Diencephalon (tissue), 1 donor: ENCODE measurements around the gene TTLL5. TPM values are rescaled to one million over a fixed set of nuclear protein-coding genes. Genes with fewer than 3 reads are reported as not detected.

Experiments used
- total RNA-seq: library from RNA; depleted of rRNA; stranded (reverse); fragments of >200 nt; gene quantifications from one replicate; pipeline ENCODE4 v1.2.3, GENCODE V29; 2014

The TTLL5 gene
- total RNA-seq = 35.5 TPM

DNA sequence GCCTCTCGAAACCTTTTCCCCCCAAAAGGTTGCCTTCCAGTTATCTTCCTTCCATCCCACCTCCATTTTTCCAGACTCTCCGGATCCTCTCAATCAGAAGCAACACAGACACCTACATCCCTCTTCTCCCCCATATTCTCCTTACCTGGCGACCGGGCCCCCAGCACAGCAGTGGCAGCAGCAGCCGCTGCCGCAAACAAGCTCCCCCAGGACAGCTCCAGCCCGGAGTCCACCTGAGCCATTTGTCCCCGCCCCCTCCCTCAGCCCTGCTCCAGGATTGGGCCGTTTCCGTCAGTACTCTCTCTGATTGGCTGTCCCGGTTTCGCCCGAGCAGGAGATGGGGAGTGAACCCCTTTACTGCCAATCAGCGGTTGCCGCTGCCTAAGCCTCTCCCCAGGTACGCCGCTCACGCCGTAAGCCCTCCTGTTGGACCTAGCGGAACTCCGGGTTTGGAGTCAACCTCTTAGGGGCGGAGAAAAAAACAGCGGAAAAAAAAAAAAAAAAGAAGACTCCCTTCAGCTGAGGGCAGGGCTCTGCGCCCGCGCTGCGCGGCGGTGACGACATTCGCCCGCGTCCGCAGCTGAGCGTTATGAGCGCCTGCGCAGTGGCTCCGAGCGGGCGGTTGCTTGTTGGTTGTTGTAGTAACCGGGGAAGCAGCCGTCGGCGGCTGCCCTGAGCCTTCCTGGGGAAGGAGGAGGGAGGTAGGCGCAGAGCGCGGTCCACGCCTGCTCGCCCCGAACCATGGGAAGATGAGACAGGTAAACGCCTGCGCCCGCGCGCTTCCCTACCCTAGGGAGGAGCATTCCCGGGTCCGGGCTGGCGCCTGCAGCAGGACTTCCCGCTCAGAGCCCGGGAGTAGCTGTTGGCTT is at the start of gene TTLL5, which contains the start of gene ERG28:
Gene TTLL5 (plus strand): TSS at position 617 of the 869 bp plus-strand sequence. CDS start 1,904 bp downstream, outside the sequence.
Gene ERG28 (minus strand): TSS at position 247 of the 869 bp plus-strand sequence. CDS start 3,374 bp downstream, outside the sequence.

GRCh38 chr14:75981426-75982265 is 320.6 kb downstream of the TTLL5 start, which contains the start of gene TGFB3:
Gene TGFB3, minus strand, starts transcription at chr14:75981995. Its CDS starts 1,102 bp downstream, at chr14:75980893.

GRCh38 chr14:75985618-75986438 is 324.8 kb downstream of the TTLL5 start, which contains the start of gene IFT43:
Gene IFT43, plus strand, starts transcription at chr14:75985763. Its CDS starts 24 bp downstream, at chr14:75985787.

Other genes with a start within 250 kb of the TTLL5 start
- gene JDP2, start 233.2 kb upstream of the TTLL5 start, total RNA-seq = 12.5 TPM
- 1.6 TPM for gene BATF, start 138.8 kb upstream of the TTLL5 start, total RNA-seq
- 6.7 TPM for gene FLVCR2, start 82.6 kb upstream of the TTLL5 start, total RNA-seq
- 12.2 TPM for gene ERG28, start 370 bp upstream of the TTLL5 start, total RNA-seq